ENCODE results near the gene C5orf47. TPM values are rescaled to one million over a fixed set of nuclear protein-coding genes. Genes with fewer than 3 reads are reported as not detected.
"Not testable (repeated sequence)": the region's sequence is repeated elsewhere in the genome, so short reads cannot be mapped to it uniquely, and the experiment has no call there.

C5orf47 gene
- total RNA-seq, 1 experiment from 2014 or later, result not detected

DNA sequence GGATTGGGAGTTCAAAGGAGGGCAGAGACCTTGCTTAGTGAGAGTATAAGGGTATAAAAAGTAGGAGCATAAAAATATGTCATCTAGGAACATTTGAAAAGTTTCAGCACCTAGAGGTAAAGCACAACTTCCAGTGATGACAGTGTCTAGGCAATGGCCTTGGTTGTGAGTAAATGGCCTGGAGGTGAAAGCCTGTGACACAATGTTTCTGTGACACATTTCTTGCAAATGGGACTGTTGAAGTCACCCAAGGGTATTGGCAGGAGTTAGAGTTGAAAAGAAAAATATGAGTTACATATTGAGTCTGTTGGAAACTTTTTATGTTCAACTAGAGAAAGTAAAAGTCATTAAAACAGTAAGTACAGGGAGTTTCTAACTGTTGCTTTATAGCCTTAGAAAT, 14.8 kb downstream of the C5orf47 start:
- Histone ChIP-seq H3K79me2 (ENCODE audit: low read length) (no peaks in the 10 kb centered on the region), H3K4me3 (ENCODE audit: low read length) (no peak overlapping the region), H4K20me1 (ENCODE audit: insufficient read depth, low read depth, low read length) (no peaks in the 10 kb centered on the region), H3K9me3 (ENCODE audit: low read length) (no peaks in the 10 kb centered on the region), H3K36me3 (ENCODE audit: insufficient read depth, low read length) (no peaks in the 10 kb centered on the region), H2AFZ (ENCODE audit: low read length) (no peak overlapping the region), H3K9me2 (replicated peaks; ENCODE audit: insufficient read depth, low read length) (no peaks in the 10 kb centered on the region), H3K4me1 (ENCODE audit: low read length) (no peaks in the 10 kb centered on the region), H3K9ac (ENCODE audit: low read length) (no peak overlapping the region), H3K27ac (ENCODE audit: low read length) (no peak overlapping the region), H3K27me3 (ENCODE audit: low read length) (no peaks in the 10 kb centered on the region), H3K4me2 (ENCODE audit: low read depth, low read length, poor library complexity, severe bottlenecking) (no peak overlapping the region)
- no peak for DNase-seq

DNA sequence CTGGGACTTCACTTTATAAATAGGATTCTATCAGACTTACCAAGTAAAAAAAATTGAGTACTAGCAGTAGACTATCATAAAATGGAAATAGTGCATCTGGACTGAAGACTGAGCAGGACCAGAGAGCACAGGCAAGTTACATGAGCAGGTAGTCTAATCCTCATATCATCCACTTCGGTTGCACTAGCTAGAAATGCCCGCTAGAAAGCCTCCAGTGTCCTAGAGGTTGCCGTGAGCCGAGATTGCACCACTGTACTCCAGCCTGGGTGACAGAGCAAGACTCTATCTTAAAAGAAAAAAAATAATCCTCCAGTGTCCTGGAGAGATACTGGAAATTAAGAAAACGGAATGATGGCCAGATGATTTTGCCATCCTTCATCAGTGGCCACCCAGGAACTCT, 20.0 kb downstream of the C5orf47 start:
- H3K36me3 ChIP-seq (ENCODE audit: insufficient read depth, low read length), result no peaks in the 10 kb centered on the region
- no peaks in the 10 kb centered on the region for H3K9me2 ChIP-seq (replicated peaks; ENCODE audit: insufficient read depth, low read length)
- no peak overlapping the region for H3K9ac ChIP-seq (ENCODE audit: low read length)
- no peaks in the 10 kb centered on the region for H4K20me1 ChIP-seq (ENCODE audit: insufficient read depth, low read depth, low read length)
- H3K4me2 ChIP-seq (ENCODE audit: low read depth, low read length, poor library complexity, severe bottlenecking), result no peak overlapping the region
- no peak for DNase-seq
- H2AFZ ChIP-seq (ENCODE audit: low read length), result no peak overlapping the region
- no peaks in the 10 kb centered on the region for H3K9me3 ChIP-seq (ENCODE audit: low read length)
- H3K79me2 ChIP-seq (ENCODE audit: low read length), result no peaks in the 10 kb centered on the region
- no peak overlapping the region for H3K4me3 ChIP-seq (ENCODE audit: low read length)
- H3K4me1 ChIP-seq (ENCODE audit: low read length), result no peaks in the 10 kb centered on the region
- H3K27ac ChIP-seq (ENCODE audit: low read length), result no peak overlapping the region
- H3K27me3 ChIP-seq (ENCODE audit: low read length), result no peaks in the 10 kb centered on the region

DNA sequence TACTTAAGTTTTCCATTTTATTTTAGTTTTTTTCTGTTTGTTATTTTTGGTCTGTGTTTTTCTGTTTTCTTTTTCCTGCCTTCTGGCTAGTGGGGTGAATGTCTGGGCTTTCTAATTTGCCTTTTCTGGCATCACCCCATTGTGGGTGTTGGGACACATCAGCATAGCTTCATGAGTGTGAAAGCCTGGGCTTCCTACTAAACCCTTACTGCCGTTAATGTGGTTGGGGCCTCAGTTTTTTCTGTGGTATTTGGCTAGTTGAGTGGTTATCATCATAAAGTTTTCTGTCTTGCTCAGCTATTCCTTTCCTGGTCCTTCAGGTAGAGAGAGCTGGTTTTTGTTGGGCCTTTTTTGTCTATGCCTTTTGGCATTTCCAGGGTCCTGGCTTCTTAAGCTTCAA, 21.4 kb downstream of the C5orf47 start:
- H3K4me1 ChIP-seq (ENCODE audit: low read length), result no peaks in the 10 kb centered on the region
- no peak overlapping the region for H3K4me3 ChIP-seq (ENCODE audit: low read length)
- no peaks in the 10 kb centered on the region for H3K36me3 ChIP-seq (ENCODE audit: insufficient read depth, low read length)
- H3K27ac ChIP-seq (ENCODE audit: low read length), result no peak overlapping the region
- no peak overlapping the region for H3K4me2 ChIP-seq (ENCODE audit: low read depth, low read length, poor library complexity, severe bottlenecking)
- H3K79me2 ChIP-seq (ENCODE audit: low read length), result no peaks in the 10 kb centered on the region
- DNase-seq, result no peak
- H3K9ac ChIP-seq (ENCODE audit: low read length), result no peak overlapping the region
- H3K27me3 ChIP-seq (ENCODE audit: low read length), result no peaks in the 10 kb centered on the region
- H4K20me1 ChIP-seq (ENCODE audit: insufficient read depth, low read depth, low read length), result no peaks in the 10 kb centered on the region
- no peak overlapping the region for H2AFZ ChIP-seq (ENCODE audit: low read length)
- no peaks in the 10 kb centered on the region for H3K9me3 ChIP-seq (ENCODE audit: low read length)
- H3K9me2 ChIP-seq (replicated peaks; ENCODE audit: insufficient read depth, low read length), result no peaks in the 10 kb centered on the region

DNA sequence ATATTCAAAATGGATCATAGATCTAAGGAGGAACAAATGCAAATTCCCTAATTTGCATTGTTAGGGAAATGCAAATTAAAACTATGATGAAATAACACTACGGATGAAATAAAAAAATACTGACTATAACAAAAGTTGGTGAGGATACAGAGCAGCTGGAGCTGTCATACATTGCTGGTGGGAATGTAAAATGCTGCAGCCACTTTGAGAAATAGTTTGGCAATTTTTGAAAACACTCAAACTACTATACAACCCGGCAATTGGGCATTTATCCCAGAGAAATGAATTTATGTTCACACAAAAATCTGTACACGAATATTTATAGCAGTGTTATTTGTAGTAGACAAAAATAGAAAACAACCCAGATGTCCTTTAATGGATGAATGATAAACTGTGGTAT, 22.5 kb downstream of the C5orf47 start:
- H3K36me3 ChIP-seq (ENCODE audit: insufficient read depth, low read length), result no peaks in the 10 kb centered on the region
- H3K9me2 ChIP-seq (replicated peaks; ENCODE audit: insufficient read depth, low read length), result no peaks in the 10 kb centered on the region
- H4K20me1 ChIP-seq (ENCODE audit: insufficient read depth, low read depth, low read length), result no peaks in the 10 kb centered on the region

DNA sequence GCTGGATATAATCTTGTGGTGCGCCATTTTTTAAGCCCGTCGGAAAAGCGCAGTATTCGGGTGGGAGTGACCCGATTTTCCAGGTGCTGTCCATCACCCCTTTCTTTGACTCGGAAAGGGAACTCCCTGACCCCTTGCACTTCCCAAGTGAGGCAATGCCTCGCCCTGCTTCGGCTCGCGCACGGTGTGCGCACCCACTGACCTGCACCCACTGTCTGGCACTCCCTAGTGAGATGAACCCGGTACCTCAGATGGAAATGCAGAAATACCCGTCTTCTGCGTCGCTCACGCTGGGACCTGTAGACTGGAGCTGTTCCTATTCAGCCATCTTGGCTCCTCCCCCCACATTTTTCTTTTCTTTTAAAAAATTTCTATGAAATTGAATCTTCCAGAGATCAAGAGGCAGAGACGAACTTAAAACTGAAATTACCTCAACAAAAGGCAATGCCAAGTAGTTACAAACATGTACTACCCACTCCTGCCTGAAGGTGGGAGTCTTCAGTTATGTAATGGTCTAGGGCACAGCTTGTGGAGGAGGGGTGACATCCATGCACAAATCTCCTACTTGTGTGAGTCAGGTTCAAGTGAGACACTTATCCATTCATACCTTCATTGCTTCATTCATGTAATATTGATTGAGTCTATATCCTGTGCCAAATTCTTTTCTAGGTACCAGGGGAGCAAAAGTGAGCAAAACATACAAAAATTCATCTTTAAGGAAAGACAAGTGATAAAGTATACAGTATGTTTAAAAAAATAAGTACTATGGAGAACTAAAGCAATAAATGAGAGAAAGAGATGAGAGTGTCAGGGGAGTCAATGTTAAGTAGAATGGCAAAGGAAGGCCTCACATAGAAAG, 31.3 kb downstream of the C5orf47 start:
- not testable (repeated sequence) for H3K4me2 ChIP-seq (ENCODE audit: low read depth, low read length, poor library complexity, severe bottlenecking); H3K4me1 ChIP-seq (ENCODE audit: low read length); H3K79me2 ChIP-seq (ENCODE audit: low read length); H3K4me3 ChIP-seq (ENCODE audit: low read length); H3K9me2 ChIP-seq (replicated peaks; ENCODE audit: insufficient read depth, low read length); H2AFZ ChIP-seq (ENCODE audit: low read length); H3K9ac ChIP-seq (ENCODE audit: low read length); H3K27me3 ChIP-seq (ENCODE audit: low read length); H3K36me3 ChIP-seq (ENCODE audit: insufficient read depth, low read length); H3K27ac ChIP-seq (ENCODE audit: low read length); H4K20me1 ChIP-seq (ENCODE audit: insufficient read depth, low read depth, low read length); H3K9me3 ChIP-seq (ENCODE audit: low read length)
- peak; percentile 82 for DNase-seq

More for the DNA sequence above, 22.5 kb downstream of the C5orf47 start:
- no peak for DNase-seq
- Histone ChIP-seq H3K4me2 (ENCODE audit: low read depth, low read length, poor library complexity, severe bottlenecking) (no peak overlapping the region), H3K79me2 (ENCODE audit: low read length) (no peaks in the 10 kb centered on the region), H3K4me3 (ENCODE audit: low read length) (no peak overlapping the region), H2AFZ (ENCODE audit: low read length) (no peak overlapping the region), H3K9ac (ENCODE audit: low read length) (no peak overlapping the region), H3K9me3 (ENCODE audit: low read length) (no peaks in the 10 kb centered on the region), H3K27me3 (ENCODE audit: low read length) (no peaks in the 10 kb centered on the region), H3K4me1 (ENCODE audit: low read length) (no peaks in the 10 kb centered on the region), H3K27ac (ENCODE audit: low read length) (no peak overlapping the region)

DNA sequence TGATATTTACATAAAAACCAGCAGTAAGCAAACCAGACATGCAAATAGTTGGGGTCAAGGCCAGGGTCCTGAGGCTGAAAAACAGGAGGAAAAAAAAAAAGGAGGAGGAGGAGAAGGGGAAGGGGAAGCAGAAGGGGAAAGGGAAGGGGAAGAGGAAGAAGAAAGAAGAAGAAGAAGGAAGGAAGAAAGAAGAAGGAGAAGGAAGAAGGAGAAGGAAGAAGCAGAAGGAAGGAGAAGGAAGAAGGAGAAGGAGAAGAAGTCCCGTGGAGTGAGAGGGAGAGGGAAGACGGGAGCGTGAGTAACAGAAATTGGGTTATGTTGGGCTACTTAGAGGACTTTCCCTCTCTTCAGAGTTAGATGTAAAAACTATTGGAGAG, 31.9 kb downstream of the C5orf47 start:
- no peaks in the 10 kb centered on the region for H3K9me3 ChIP-seq (ENCODE audit: low read length)
- DNase-seq, result no peak
- H3K4me1 ChIP-seq (ENCODE audit: low read length), result no peaks in the 10 kb centered on the region
- H3K27me3 ChIP-seq (ENCODE audit: low read length), result no peaks in the 10 kb centered on the region
- H3K4me3 ChIP-seq (ENCODE audit: low read length), result no peak overlapping the region
- no peak overlapping the region for H3K9ac ChIP-seq (ENCODE audit: low read length)
- H4K20me1 ChIP-seq (ENCODE audit: insufficient read depth, low read depth, low read length), result no peaks in the 10 kb centered on the region
- H3K4me2 ChIP-seq (ENCODE audit: low read depth, low read length, poor library complexity, severe bottlenecking), result no peak overlapping the region
- no peak overlapping the region for H2AFZ ChIP-seq (ENCODE audit: low read length)
- no peaks in the 10 kb centered on the region for H3K79me2 ChIP-seq (ENCODE audit: low read length)
- H3K9me2 ChIP-seq (replicated peaks; ENCODE audit: insufficient read depth, low read length), result no peaks in the 10 kb centered on the region
- no peaks in the 10 kb centered on the region for H3K36me3 ChIP-seq (ENCODE audit: insufficient read depth, low read length)
- no peak overlapping the region for H3K27ac ChIP-seq (ENCODE audit: low read length)

DNA sequence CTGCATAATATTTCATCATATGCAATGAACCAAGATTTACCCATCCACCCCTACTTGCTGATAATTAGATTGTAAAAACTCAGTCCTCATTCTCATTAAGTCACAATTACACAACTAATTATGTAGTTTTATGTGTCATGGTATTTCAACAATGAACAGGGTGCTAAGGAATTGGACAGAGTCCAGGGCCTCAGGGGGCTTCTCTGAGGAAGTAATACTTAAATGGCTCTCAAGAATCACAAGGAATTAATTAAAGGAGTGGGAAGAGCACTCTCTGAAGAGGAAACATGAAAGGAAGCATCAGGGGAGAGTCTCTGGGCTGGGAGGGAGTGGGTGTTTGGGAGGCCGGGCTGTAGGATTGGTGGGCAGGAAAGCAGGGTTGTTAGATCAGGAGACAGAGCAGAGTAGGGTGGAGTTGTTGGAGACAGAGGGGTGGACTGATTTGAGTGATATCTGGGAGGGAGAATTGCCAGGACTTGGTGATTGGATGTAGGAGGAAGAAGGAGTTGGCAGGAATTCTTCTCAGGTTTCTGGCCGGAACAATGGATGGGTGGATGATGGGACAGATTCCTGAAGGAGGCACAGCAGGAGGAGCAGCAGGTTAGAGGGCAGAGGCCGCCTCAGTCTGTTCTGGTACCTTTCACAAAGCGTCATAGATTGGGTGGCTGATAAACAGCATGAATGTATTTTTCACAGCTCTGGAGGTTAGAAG, 33.6 kb downstream of the C5orf47 start:
- H3K9me3 ChIP-seq (ENCODE audit: low read length), result no peaks in the 10 kb centered on the region
- H3K4me1 ChIP-seq (ENCODE audit: low read length), result no peaks in the 10 kb centered on the region
- H4K20me1 ChIP-seq (ENCODE audit: insufficient read depth, low read depth, low read length), result no peaks in the 10 kb centered on the region
- no peak for DNase-seq
- H3K4me3 ChIP-seq (ENCODE audit: low read length), result no peak overlapping the region
- H3K27me3 ChIP-seq (ENCODE audit: low read length), result no peaks in the 10 kb centered on the region
- H3K4me2 ChIP-seq (ENCODE audit: low read depth, low read length, poor library complexity, severe bottlenecking), result no peak overlapping the region
- H3K9me2 ChIP-seq (replicated peaks; ENCODE audit: insufficient read depth, low read length), result no peaks in the 10 kb centered on the region
- H3K79me2 ChIP-seq (ENCODE audit: low read length), result no peaks in the 10 kb centered on the region
- H2AFZ ChIP-seq (ENCODE audit: low read length), result no peak overlapping the region
- no peak overlapping the region for H3K9ac ChIP-seq (ENCODE audit: low read length)
- no peaks in the 10 kb centered on the region for H3K36me3 ChIP-seq (ENCODE audit: insufficient read depth, low read length)
- H3K27ac ChIP-seq (ENCODE audit: low read length), result no peak overlapping the region

DNA sequence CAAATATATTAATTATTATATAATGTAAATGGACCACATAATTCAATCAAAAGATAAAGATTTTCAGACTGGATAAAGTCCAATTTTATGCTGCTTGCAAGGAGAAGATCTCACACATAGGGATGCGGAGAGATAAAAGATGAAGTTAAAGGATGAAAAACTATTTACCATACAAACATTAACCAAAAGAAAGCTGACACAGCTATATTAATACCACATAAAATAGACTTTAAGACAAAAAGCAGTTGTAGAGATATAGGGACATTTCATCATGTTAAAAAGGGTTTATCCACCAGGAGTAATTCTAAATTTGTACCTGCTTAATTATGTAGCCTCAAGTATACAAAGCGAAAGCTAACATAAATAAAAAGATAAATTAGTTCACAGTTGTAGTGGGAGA, 41.3 kb downstream of the C5orf47 start:
- Histone ChIP-seq H4K20me1 (ENCODE audit: insufficient read depth, low read depth, low read length) (no peaks in the 10 kb centered on the region), H3K9ac (ENCODE audit: low read length) (no peak overlapping the region), H3K4me1 (ENCODE audit: low read length) (no peaks in the 10 kb centered on the region), H2AFZ (ENCODE audit: low read length) (no peak overlapping the region), H3K4me2 (ENCODE audit: low read depth, low read length, poor library complexity, severe bottlenecking) (no peak overlapping the region), H3K9me2 (replicated peaks; ENCODE audit: insufficient read depth, low read length) (no peaks in the 10 kb centered on the region), H3K4me3 (ENCODE audit: low read length) (no peak overlapping the region), H3K79me2 (ENCODE audit: low read length) (no peaks in the 10 kb centered on the region), H3K27ac (ENCODE audit: low read length) (no peak overlapping the region), H3K9me3 (ENCODE audit: low read length) (no peaks in the 10 kb centered on the region), H3K27me3 (ENCODE audit: low read length) (no peaks in the 10 kb centered on the region), H3K36me3 (ENCODE audit: insufficient read depth, low read length) (no peaks in the 10 kb centered on the region)
- DNase-seq, result no peak
